ENCODE measurements around the gene FIP1L1.
"Not testable (repeated sequence)": the region's sequence is repeated elsewhere in the genome, so short reads cannot be mapped to it uniquely, and the experiment has no call there.

The FIP1L1 gene

DNA sequence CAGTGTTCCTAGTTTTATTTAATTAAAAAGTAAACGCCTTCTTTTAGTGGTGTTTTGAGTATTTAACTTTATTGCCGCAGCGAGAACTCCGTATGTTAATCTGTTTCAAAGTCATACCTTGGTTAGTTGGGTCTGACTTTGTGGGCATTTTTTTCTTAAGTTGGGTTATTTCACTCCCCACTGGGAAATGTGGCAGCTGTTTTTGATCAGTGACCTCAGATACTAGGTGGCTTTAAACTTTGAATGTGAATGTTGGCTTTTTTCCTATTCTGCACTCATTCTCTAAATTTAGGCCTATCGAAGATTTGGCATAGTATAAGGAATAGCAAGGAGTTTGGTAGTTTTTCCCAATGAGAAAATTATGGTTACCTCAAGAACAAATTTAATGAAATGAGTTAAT, 85.9 kb downstream of the FIP1L1 start:
- in situ Hi-C loops (cut with MboI; ENCODE audit: low sequenced_read_pairs): no loop called here
- no peak for DNase-seq (ENCODE audit: low spot score in 2 of 2)
- Histone ChIP-seq H3K36me3 (replicated peaks) (peaks cover 9% of the 10 kb centered on the region; the same call in 1 of the 2 replicates), H3K27me3 (ENCODE audit: low read depth) (no peaks in the 10 kb centered on the region), H3K9me3 (no peaks in the 10 kb centered on the region; the same call in 1 of the 2 replicates), H3K4me1 (peaks cover 4% of the 10 kb centered on the region; the same call in 1 of the 2 replicates), H3K4me3 (no peak overlapping the region)

DNA sequence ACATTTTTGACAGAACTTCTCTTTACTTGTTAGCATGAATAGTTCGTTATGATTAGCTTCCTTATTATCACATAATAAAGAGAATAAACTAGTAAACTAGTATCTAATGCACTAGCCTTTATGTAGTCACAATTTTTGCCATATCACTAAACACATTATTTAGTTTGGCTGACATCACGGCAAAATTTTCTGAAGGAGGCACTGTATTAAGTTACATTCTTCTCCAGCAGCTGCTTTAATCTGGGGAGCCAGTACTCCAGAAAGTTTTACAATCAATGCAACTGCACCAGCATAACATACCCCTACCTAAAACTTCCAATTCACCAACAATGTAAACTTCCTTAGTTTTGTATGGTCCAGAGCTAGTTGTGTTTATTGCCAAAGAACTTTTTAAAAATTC, 87.8 kb downstream of the FIP1L1 start:
- no peak for DNase-seq (ENCODE audit: low spot score in 2 of 2)
- no peaks in the 10 kb centered on the region for H3K27me3 ChIP-seq (ENCODE audit: low read depth)
- H3K4me3 ChIP-seq: no peak overlapping the region
- in situ Hi-C loops (cut with MboI; ENCODE audit: low sequenced_read_pairs): no loop called here
- peaks cover 9% of the 10 kb centered on the region; the same call in 1 of the 2 replicates for H3K36me3 ChIP-seq (replicated peaks)
- no peaks in the 10 kb centered on the region; the same call in 1 of the 2 replicates for H3K9me3 ChIP-seq
- H3K4me1 ChIP-seq: peaks cover 4% of the 10 kb centered on the region; the same call in 1 of the 2 replicates

DNA sequence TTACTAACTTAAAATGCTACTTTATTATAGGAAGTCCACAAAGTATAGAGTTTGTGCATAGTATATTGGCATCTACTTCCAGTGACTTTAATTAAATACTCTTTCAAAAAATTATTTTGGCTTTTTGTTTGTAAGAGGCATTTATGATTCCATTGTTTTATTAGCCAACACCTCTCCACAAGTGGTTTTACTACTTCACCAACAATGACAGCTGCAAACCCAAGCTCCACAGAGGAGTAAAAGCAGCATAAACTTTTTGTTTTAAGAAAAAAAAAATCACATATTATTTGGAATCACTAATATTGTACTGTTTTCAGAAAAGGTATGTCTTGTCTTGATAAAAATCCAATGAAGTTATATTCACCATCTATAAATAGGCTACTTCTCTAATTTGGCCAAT, 88.5 kb downstream of the FIP1L1 start:
- H3K9me3 ChIP-seq: no peaks in the 10 kb centered on the region; the same call in 1 of the 2 replicates
- H3K4me3 ChIP-seq: no peak overlapping the region
- no peaks in the 10 kb centered on the region for H3K27me3 ChIP-seq (ENCODE audit: low read depth)
- DNase-seq (ENCODE audit: low spot score in 2 of 2): no peak
- H3K36me3 ChIP-seq (replicated peaks): peaks cover 9% of the 10 kb centered on the region; the same call in 1 of the 2 replicates
- in situ Hi-C loops (cut with MboI; ENCODE audit: low sequenced_read_pairs): no loop called here
- H3K4me1 ChIP-seq: peaks cover 4% of the 10 kb centered on the region; the same call in 1 of the 2 replicates

DNA sequence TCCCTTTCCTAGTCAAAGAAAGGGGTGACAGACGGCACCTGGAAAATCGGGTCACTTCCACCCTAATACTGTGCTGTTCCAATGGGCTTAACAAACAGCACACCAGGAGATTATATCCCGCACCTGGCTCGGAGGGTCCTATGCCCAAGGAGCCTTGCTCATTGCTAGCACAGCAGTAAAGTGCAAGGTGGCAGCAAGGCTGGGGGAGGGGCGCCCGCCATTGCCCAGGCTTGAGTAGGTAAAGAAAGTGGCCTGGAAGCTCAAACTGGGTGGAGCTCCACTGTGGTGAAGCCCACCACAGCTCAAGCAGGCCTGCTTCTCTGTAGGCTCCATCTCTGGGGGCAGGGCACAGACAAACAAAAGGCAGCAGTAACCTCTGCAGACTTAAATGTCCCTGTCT, 89.1 kb downstream of the FIP1L1 start:
- H3K4me1 ChIP-seq; in situ Hi-C loops (cut with MboI; ENCODE audit: low sequenced_read_pairs); H3K27me3 ChIP-seq (ENCODE audit: low read depth); H3K36me3 ChIP-seq (replicated peaks); H3K9me3 ChIP-seq; H3K4me3 ChIP-seq; DNase-seq (ENCODE audit: low spot score in 2 of 2): not testable (repeated sequence)

DNA sequence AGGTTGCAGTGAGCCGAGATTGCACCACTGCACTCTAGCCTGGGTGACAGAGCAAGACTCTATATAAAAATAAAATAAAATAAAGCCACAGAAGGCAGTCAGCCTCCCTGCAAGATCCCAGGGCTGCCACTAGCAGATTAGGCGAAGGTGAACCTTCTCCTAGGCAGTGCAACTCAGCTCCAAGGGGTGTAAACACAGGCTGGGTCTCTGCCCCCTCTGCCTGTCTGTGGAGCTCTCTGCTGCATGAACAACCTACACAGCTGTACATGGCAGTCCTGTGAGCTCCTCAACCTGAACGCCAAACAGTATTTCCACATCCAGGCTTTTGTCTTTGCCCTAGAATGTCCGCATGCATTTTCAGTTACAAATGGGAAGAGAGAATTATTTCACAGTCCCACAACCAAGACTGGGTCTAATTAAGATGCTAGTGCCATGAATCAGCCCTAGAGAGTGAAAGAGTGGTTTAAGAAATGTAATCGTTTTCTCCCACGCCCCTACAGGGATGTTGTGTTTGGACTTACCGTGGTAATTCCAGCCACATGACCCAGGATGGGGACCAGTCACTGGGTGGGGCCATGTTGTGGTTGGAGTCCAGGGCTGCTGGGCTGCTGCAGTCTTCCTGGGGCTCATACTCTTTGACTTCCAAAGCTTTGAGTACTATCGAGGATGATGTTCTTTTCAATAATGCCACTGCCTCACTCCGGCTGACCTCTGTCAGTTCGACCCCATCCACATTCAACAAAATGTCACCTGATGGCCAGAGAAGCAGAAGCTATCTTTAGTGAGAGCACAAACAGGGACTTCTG, 99.0 kb downstream of the FIP1L1 start:
- Histone ChIP-seq H3K4me3 (no peak overlapping the region), H3K4me1 (no peaks in the 10 kb centered on the region), H3K9me3 (no peaks in the 10 kb centered on the region), H3K36me3 (replicated peaks) (no peaks in the 10 kb centered on the region), H3K27me3 (ENCODE audit: low read depth) (no peaks in the 10 kb centered on the region)
- DNase-seq (ENCODE audit: low spot score in 2 of 2): no peak
- in situ Hi-C loops (cut with MboI; ENCODE audit: low sequenced_read_pairs): loop anchor here (25.0 kb wide), 1 partner anchor 761 kb away; the partner anchor contains the start of gene PDGFRA

DNA sequence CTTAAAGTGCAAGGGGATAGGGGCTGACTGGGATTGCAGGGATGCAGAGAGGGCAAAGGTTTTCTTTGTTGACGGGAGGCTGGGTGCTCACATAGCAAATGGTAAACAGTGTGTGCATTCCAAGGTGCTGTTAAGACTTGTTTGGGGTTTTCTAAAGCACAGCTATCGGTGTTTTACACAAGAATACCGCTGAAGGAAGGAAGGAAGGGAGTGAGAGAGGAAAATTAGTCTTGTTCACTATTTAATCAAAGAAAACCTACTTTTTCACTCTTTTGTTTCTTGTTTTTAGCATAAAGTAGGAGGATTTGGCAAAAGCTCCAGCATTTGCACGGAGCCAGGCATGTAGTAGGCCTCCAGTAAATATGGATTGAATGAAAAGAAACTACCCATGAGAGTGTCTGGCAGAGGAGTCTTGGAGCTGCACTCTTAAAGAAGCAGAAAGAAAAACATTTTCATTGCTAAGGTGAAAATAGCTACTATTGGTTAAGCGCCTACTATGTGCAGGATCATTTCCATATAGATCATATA, 99.7 kb downstream of the FIP1L1 start:
- Histone ChIP-seq H3K36me3 (replicated peaks) (no peaks in the 10 kb centered on the region), H3K4me1 (no peaks in the 10 kb centered on the region), H3K27me3 (ENCODE audit: low read depth) (no peaks in the 10 kb centered on the region), H3K9me3 (no peaks in the 10 kb centered on the region), H3K4me3 (no peak overlapping the region)
- DNase-seq (ENCODE audit: low spot score in 2 of 2): no peak
- in situ Hi-C loops (cut with MboI; ENCODE audit: low sequenced_read_pairs): loop anchor here (25.0 kb wide), 1 partner anchor 760 kb away; the partner anchor contains the start of gene PDGFRA

DNA sequence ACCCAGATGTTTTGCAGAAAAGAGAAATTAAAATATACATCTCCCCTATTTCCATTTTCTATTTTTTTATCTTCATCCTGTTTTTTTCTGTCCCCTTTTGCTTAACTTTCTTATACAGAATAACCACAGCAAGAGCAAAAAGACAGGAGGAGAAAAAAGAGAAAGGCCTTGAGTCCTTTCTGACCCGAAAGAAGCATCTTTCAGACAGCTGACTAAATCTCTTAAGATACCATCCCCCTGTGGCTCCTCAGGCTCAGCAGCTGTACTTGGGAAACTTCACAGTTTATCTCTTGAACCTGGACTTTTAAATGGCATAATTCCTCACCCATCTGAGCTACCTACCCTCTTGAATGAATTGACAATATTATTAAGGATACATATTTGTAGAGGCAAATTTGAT, 100.2 kb downstream of the FIP1L1 start:
- H3K27me3 ChIP-seq (ENCODE audit: low read depth): no peaks in the 10 kb centered on the region
- H3K4me3 ChIP-seq: no peak overlapping the region
- H3K9me3 ChIP-seq: no peaks in the 10 kb centered on the region
- DNase-seq (ENCODE audit: low spot score in 2 of 2): no peak
- no peaks in the 10 kb centered on the region for H3K4me1 ChIP-seq
- in situ Hi-C loops (cut with MboI; ENCODE audit: low sequenced_read_pairs): loop anchor here (25.0 kb wide), 1 partner anchor 760 kb away; the partner anchor contains the start of gene PDGFRA
- no peaks in the 10 kb centered on the region for H3K36me3 ChIP-seq (replicated peaks)

DNA sequence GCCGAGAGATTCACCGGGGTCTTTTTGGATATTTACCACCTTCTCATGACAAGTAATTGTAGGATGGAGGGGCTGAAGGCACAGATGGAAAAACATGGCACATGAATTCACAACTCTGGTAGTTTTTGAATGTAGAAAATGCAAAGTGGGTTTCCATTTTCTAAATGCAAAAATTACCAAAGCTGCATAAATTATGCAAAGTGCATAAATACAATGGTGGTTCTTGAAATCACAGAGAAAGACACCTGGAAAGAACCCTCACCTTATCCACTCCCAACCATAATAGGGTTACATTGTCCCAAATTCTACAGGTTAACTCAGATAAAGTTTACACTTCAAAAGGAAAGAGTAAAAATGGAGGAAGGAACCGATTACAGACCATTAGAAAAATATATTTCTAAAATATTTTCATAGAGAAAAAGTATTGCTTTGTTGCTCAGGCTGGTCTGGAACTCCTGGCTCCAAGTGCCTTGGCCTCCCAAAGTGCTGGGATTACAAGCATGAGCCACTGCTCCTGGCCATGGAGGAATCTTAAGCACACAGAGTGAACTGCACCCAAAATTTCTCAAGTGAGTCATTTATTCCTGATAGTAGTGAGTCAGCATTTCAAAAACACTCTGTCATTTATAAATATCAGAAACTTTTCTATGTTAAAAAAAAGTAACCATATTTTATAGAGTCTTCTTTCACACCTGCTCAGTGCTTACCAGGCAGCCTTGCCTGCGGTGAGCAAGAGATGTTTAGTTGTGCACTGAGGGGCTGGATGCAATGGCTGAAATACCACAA, 101.4 kb downstream of the FIP1L1 start:
- DNase-seq (ENCODE audit: low spot score in 2 of 2): no peak
- Histone ChIP-seq H3K27me3 (ENCODE audit: low read depth) (no peaks in the 10 kb centered on the region), H3K4me3 (no peak overlapping the region), H3K9me3 (no peaks in the 10 kb centered on the region), H3K4me1 (no peaks in the 10 kb centered on the region), H3K36me3 (replicated peaks) (no peaks in the 10 kb centered on the region)
- in situ Hi-C loops (cut with MboI; ENCODE audit: low sequenced_read_pairs): loop anchor here (25.0 kb wide), 1 partner anchor 758 kb away; the partner anchor contains the start of gene PDGFRA

DNA sequence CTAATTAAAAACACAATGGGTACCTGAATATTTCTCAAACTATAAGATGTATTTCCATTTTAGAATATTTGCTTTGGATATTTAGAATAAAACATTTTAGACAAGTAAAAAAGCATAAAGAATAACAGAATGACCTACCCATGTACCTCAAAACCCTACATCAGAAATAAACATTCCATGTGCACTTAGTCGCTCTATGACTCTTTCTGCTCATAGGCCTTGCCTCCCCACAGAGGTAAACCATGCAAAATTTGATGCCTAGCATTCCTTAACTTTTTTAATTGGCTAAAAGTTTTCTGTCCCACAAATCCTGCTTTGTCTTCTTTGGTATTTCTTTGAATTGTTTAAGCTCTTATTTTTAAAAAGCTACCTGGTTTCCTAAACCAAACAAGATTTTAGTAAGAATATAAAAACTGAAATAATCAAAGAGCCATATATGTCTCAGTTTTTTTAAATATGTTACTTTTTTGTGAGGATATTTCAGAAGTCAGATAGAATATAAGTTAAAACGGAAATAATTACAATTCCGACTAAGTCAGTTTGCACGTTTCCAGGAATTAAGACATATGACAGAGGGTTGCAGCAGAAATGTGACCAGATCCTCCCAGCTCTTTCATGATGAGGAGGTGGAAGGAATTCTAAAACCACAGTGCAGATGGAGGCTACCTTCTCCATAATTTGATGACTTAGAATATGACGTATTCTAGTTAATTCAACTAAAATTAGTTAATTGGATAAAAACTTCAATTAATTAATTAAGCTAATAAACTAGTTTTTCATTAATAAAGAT, 102.5 kb downstream of the FIP1L1 start:
- H3K4me1 ChIP-seq: no peaks in the 10 kb centered on the region
- no peaks in the 10 kb centered on the region for H3K9me3 ChIP-seq
- H3K27me3 ChIP-seq (ENCODE audit: low read depth): no peaks in the 10 kb centered on the region
- no peak for DNase-seq (ENCODE audit: low spot score in 2 of 2)
- no peak overlapping the region for H3K4me3 ChIP-seq
- in situ Hi-C loops (cut with MboI; ENCODE audit: low sequenced_read_pairs): loop anchor here (25.0 kb wide), 1 partner anchor 757 kb away; the partner anchor contains the start of gene PDGFRA
- no peaks in the 10 kb centered on the region for H3K36me3 ChIP-seq (replicated peaks)

DNA sequence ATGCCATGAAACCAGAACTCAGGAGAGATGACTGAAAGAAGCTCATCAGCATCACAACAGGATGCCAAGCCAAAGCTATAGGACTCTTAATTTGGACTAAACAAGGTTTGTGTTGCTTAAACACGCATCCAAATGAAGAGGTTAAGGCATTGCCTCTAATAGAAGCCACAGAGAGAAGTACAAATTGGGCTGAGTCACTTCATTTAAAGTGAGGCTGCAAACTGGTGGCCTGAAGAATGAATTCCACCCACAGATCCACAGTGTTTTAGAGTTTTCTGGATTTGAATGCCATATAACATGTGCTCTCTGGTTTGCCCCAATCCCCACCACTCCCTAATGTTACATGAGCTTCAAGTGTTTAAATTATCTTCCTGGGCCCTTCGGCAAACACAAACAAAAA, 103.5 kb downstream of the FIP1L1 start:
- DNase-seq (ENCODE audit: low spot score in 2 of 2): no peak
- Histone ChIP-seq H3K27me3 (ENCODE audit: low read depth) (no peaks in the 10 kb centered on the region), H3K4me1 (no peaks in the 10 kb centered on the region), H3K9me3 (no peaks in the 10 kb centered on the region), H3K36me3 (replicated peaks) (no peaks in the 10 kb centered on the region), H3K4me3 (no peak overlapping the region)
- in situ Hi-C loops (cut with MboI; ENCODE audit: low sequenced_read_pairs): loop anchor here (25.0 kb wide), 1 partner anchor 756 kb away; the partner anchor contains the start of gene PDGFRA

DNA sequence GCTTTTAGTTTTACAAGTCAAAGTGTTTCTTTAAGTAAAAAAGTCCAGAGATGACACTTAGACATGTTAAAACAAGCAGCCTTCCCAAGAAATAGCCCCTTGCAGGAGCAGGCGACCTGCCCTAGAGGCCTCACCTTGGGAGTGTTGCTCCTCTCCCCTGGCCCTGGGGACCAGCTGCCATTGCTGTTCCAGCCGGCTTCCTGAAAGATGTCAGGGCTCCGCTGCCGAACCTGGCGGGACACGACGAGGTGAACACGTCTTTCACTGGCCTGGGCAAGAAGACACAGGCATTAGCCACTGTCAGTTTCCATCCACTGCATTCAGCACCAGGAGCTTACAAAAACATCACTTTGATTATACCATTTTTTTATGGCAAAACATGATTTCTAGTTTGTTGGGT, 104.1 kb downstream of the FIP1L1 start:
- H3K36me3 ChIP-seq (replicated peaks): no peaks in the 10 kb centered on the region
- DNase-seq (ENCODE audit: low spot score in 2 of 2): no peak
- 0 out of 2 replicates have a peak, but pooled peaks cover under 1% of the 10 kb centered on the region for H3K27me3 ChIP-seq (ENCODE audit: low read depth)
- no peak overlapping the region for H3K4me3 ChIP-seq
- H3K4me1 ChIP-seq: no peaks in the 10 kb centered on the region
- in situ Hi-C loops (cut with MboI; ENCODE audit: low sequenced_read_pairs): loop anchor here (25.0 kb wide), 1 partner anchor 756 kb away; the partner anchor contains the start of gene PDGFRA
- no peaks in the 10 kb centered on the region for H3K9me3 ChIP-seq

DNA sequence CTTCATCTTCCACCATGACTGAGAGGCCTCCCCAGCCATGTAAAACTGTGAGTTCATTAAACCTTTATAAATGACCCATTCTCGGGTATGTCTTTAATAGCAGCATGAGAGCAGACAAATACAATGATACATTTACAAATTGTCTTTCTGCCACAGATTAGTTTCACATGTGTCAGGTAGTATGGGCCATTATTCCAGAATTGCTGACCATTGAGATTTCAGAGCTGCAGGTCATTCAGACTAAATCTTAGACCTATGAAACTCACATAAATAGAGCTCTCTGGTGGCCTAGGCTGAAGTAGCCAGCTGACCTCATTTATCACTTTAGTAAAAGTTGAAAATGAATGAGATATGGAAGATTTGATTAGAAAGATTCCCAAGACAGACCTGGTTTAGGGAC, 105.8 kb downstream of the FIP1L1 start:
- Histone ChIP-seq H3K4me1 (no peaks in the 10 kb centered on the region), H3K9me3 (no peaks in the 10 kb centered on the region), H3K27me3 (ENCODE audit: low read depth) (0 out of 2 replicates have a peak, but pooled peaks cover 2% of the 10 kb centered on the region), H3K36me3 (replicated peaks) (no peaks in the 10 kb centered on the region), H3K4me3 (no peak overlapping the region)
- DNase-seq (ENCODE audit: low spot score in 2 of 2): no peak
- in situ Hi-C loops (cut with MboI; ENCODE audit: low sequenced_read_pairs): loop anchor here (25.0 kb wide), 1 partner anchor 754 kb away; the partner anchor contains the start of gene PDGFRA
